Keratinocyte (primary cell): ENCODE data around the gene MYH7B. TPM values are rescaled to one million over a fixed set of nuclear protein-coding genes. Genes with fewer than 3 reads are reported as not detected.

Experiments used
- DNase-seq: peaks from one replicate; pipeline ENCODE4 v3.0.0-alpha.2; 2011; ENCODE audit warnings: low read depth, missing footprints, low spot score
- FAIRE-seq: peaks from 2 replicates; lab custom pipeline; 2011; peaks lifted over from hg19 to GRCh38; lab: Jason Lieb, UNC
- H2AFZ ChIP-seq: 2 replicates; pipeline ENCODE4 v1.6.0; 2012; ENCODE audit warnings: low read length, control low read depth, inconsistent platforms; ENCODE audit not compliant: control insufficient read depth
- H3K27ac ChIP-seq: 2 replicates; pipeline ENCODE4 v1.5.1; 2011; ENCODE audit warnings: low read length; ENCODE audit not compliant: control insufficient read depth, insufficient read depth
- H3K27me3 ChIP-seq: 3 replicates; pipeline ENCODE4 v1.6.0; 2011; ENCODE audit warnings: low read length; ENCODE audit not compliant: control insufficient read depth, insufficient read depth; ENCODE audit errors: extremely low read depth
- H3K36me3 ChIP-seq, 2 experiments: 2 replicates in 1 of 2; 3 replicates in 1 of 2; pipeline ENCODE4 v1.5.1; 2011; ENCODE audit warnings: low read length in 2 of 2, mild to moderate bottlenecking in 1 of 2; ENCODE audit not compliant: control insufficient read depth in 2 of 2, insufficient read depth in 2 of 2; ENCODE audit errors: extremely low read depth in 1 of 2
- H3K4me1 ChIP-seq: 3 replicates; pipeline ENCODE4 v1.5.1; 2011; ENCODE audit warnings: low read length; ENCODE audit not compliant: control insufficient read depth, insufficient read depth; ENCODE audit errors: extremely low read depth
- H3K4me2 ChIP-seq: 3 replicates; pipeline ENCODE4 v1.6.0; 2011; ENCODE audit warnings: low read depth, low read length; ENCODE audit not compliant: control insufficient read depth, insufficient read depth; ENCODE audit errors: extremely low read depth
- H3K4me3 ChIP-seq, 3 experiments: fragments of 200-600 bp in 1 of 3; sonication (generic) in 1 of 3; 2 replicates in 2 of 3; 3 replicates in 1 of 3; pipeline ENCODE4 v1.5.1; 2011 to 2016; ENCODE audit warnings: low read length in 3 of 3, mild to moderate bottlenecking in 3 of 3, control low read depth in 2 of 3, inconsistent platforms in 1 of 3, low read depth in 1 of 3, mixed read lengths in 1 of 3, mixed run types in 1 of 3, moderate library complexity in 1 of 3; ENCODE audit not compliant: control insufficient read depth in 2 of 3, insufficient read depth in 2 of 3; ENCODE audit errors: extremely low read depth in 1 of 3
- H3K79me2 ChIP-seq: 2 replicates; pipeline ENCODE4 v1.6.0; 2012; ENCODE audit warnings: low read length; ENCODE audit not compliant: control insufficient read depth, insufficient read depth
- H3K9ac ChIP-seq: 3 replicates; pipeline ENCODE4 v1.6.0; 2011; ENCODE audit warnings: low read length; ENCODE audit not compliant: control insufficient read depth, insufficient read depth; ENCODE audit errors: extremely low read depth
- H3K9me1 ChIP-seq: 3 replicates; pipeline ENCODE4 v1.6.0; 2011; ENCODE audit warnings: low read length; ENCODE audit not compliant: control insufficient read depth, insufficient read depth; ENCODE audit errors: extremely low read depth
- H3K9me3 ChIP-seq: 2 replicates; pipeline ENCODE4 v1.5.1; 2012; ENCODE audit warnings: low read depth, low read length; ENCODE audit not compliant: control insufficient read depth
- H4K20me1 ChIP-seq: 3 replicates; pipeline ENCODE4 v1.6.0; 2011; ENCODE audit warnings: low read length; ENCODE audit not compliant: control insufficient read depth, insufficient read depth; ENCODE audit errors: extremely low read depth
- CTCF ChIP-seq, 3 experiments: IDR thresholded peaks in 1 of 3; conservative IDR thresholded peaks in 1 of 3; optimal IDR thresholded peaks in 1 of 3; 2 replicates in 2 of 3; 3 replicates in 1 of 3; pipeline versions ENCODE3 to v1.5.1; 2011; ENCODE audit warnings: low read length in 3 of 3, mild to moderate bottlenecking in 3 of 3, moderate library complexity in 2 of 3, control low read depth in 1 of 3, inconsistent platforms in 1 of 3; ENCODE audit not compliant: insufficient read depth in 2 of 3; ENCODE audit errors: extremely low read depth in 1 of 3
- EZH2 ChIP-seq: IDR thresholded peaks from one replicate; pipeline ENCODE4 v1.6.1; 2012; ENCODE audit warnings: inconsistent platforms, mild to moderate bottlenecking, low read length, moderate library complexity
- dilution Hi-C: fragments of 300-500 bp; cut with MboI; formaldehyde crosslinking; loops from one replicate; pipeline ENCODE4 v1.7.0; 2020; ENCODE audit warnings: low sequenced_read_pairs; ENCODE audit not compliant: extremely low pct_ligation_motif_present
- polyA plus RNA-seq, 5 experiments: library from polyadenylated mRNA; depleted of rRNA in 3 of 5; stranded (reverse) in 3 of 5; stranded (forward) in 1 of 5; unstranded in 1 of 5; fragments of >200 nt; gene quantifications; 1 replicate in 1 of 5; 2 replicates in 3 of 5; 3 replicates in 1 of 5; pipeline versions ENCODE4 v1.2.1 to v1.2.3, GENCODE V29; 2011 to 2012; ENCODE audit warnings: missing spikeins in 2 of 5, low read depth in 1 of 5, low replicate concordance in 1 of 5

MYH7B gene
- polyA plus RNA-seq, 1 donor (not counting 4 experiments of a cell fraction or from before 2014, with no cell fraction given) = 0.01 TPM

- Histone ChIP-seq H3K79me2 (no peaks in the 10 kb centered on the region), H3K36me3 (no peaks in the 10 kb centered on the region), H3K9me3 (no peaks in the 10 kb centered on the region), H4K20me1 (no peaks in the 10 kb centered on the region), H3K4me3 (no peak overlapping the region), H3K4me2 (no peak overlapping the region), H2AFZ (no peak overlapping the region), H3K9me1 (no peaks in the 10 kb centered on the region), H3K27ac (no peak overlapping the region), H3K9ac (no peak overlapping the region), H3K4me1 (no peaks in the 10 kb centered on the region), H3K27me3 (peaks cover 24% of the 10 kb centered on the region)
- no peak for FAIRE-seq
- dilution Hi-C loops = no loop called here
- no peak for DNase-seq
- TF ChIP-seq CTCF (optimal IDR thresholded peaks at IDR 0.05 in 1 of 3, IDR thresholded peaks at IDR 0.05 in 1 of 3, conservative IDR thresholded peaks at IDR 0.05 in 1 of 3; ENCODE audit: extremely low read depth in 1 of 3, insufficient read depth in 2 of 3, low read length in 3 of 3) (no peak), EZH2 (no peak)
Measured at GRCh38 chr20:34987288-34988190, 31.9 kb downstream of the MYH7B start.

- FAIRE-seq = no peak
- H3K27me3 ChIP-seq = peaks cover 24% of the 10 kb centered on the region
Measured at GRCh38 chr20:34988191-34988540, 32.5 kb downstream of the MYH7B start.

More at GRCh38 chr20:34988191-34988540, 32.5 kb downstream of the MYH7B start:
- Histone ChIP-seq H3K4me2 (no peak overlapping the region), H3K79me2 (no peaks in the 10 kb centered on the region), H3K4me1 (no peaks in the 10 kb centered on the region), H3K9me1 (no peaks in the 10 kb centered on the region), H3K27ac (no peak overlapping the region), H3K36me3 (peaks cover 0 to 1% of the 10 kb centered on the region in 2 experiments), H3K9me3 (no peaks in the 10 kb centered on the region), H2AFZ (no peak overlapping the region), H4K20me1 (no peaks in the 10 kb centered on the region), H3K9ac (no peak overlapping the region), H3K4me3 (no peak overlapping the region)
- DNase-seq = no peak
- dilution Hi-C loops = no loop called here
- TF ChIP-seq CTCF (optimal IDR thresholded peaks at IDR 0.05 in 1 of 3, IDR thresholded peaks at IDR 0.05 in 1 of 3, conservative IDR thresholded peaks at IDR 0.05 in 1 of 3; ENCODE audit: extremely low read depth in 1 of 3, insufficient read depth in 2 of 3, low read length in 3 of 3) (no peak), EZH2 (no peak)
